ENCODE results near the gene NAT8L. TPM values are rescaled to one million over a fixed set of nuclear protein-coding genes. Genes with fewer than 3 reads are reported as not detected.

Gene NAT8L
- 0.34 and 0.36 TPM in 2 replicates for total RNA-seq

DNA sequence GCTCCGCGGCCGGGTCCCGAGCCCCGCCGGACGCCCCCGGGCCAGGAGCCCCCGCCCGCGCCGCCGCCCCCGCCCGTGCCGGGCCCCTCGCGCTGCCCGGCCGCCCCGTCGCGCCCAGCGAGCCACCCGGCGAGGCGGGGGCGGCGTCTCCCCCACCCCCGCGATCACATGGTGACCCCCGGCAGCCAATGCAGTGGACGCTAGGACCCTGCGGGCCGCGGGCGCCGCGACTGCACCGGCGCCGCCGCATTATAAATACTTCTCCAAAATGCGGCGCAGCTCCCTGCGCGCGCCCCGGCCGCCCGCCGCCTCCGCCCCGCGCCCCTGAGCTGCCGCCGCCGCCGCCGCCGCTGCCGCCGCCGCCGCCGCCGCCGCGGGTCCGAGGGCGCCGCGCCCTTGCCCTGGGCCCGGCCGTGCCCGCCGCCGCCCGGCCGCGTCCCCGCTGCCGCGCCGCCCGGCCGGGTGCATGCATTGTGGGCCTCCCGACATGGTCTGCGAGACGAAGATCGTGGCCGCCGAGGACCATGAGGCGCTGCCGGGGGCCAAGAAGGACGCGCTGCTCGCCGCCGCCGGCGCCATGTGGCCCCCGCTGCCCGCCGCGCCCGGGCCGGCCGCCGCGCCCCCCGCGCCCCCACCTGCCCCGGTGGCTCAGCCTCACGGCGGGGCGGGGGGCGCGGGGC is at the start of gene NAT8L:
Gene NAT8L, plus strand, starts transcription at position 282 of the 680 bp plus-strand sequence. Its CDS starts 185 bp downstream, at position 467.

Other genes starting within 250 kb of the NAT8L start
- gene LETM1, start 203.2 kb upstream of the NAT8L start, total RNA-seq: 131 and 146 TPM in 2 replicates
- 41.4 and 54.0 TPM in 2 replicates for gene NSD2, start 187.9 kb upstream of the NAT8L start, total RNA-seq
- gene NELFA, start 50.4 kb upstream of the NAT8L start, total RNA-seq: 21.9 and 24.2 TPM in 2 replicates
- 10.6 and 14.0 TPM in 2 replicates for gene HAUS3, start 182.8 kb downstream of the NAT8L start, total RNA-seq
- gene POLN, start 182.8 kb downstream of the NAT8L start, total RNA-seq: 1.4 and 4.1 TPM in 2 replicates
- 4.8 and 28.5 TPM in 2 replicates for gene MXD4, start 202.8 kb downstream of the NAT8L start, total RNA-seq

All from nasal cavity respiratory epithelium epithelial cell of viscerocranial mucosa (primary cell).